ENCODE results near the gene PCDHGA10.

DNA sequence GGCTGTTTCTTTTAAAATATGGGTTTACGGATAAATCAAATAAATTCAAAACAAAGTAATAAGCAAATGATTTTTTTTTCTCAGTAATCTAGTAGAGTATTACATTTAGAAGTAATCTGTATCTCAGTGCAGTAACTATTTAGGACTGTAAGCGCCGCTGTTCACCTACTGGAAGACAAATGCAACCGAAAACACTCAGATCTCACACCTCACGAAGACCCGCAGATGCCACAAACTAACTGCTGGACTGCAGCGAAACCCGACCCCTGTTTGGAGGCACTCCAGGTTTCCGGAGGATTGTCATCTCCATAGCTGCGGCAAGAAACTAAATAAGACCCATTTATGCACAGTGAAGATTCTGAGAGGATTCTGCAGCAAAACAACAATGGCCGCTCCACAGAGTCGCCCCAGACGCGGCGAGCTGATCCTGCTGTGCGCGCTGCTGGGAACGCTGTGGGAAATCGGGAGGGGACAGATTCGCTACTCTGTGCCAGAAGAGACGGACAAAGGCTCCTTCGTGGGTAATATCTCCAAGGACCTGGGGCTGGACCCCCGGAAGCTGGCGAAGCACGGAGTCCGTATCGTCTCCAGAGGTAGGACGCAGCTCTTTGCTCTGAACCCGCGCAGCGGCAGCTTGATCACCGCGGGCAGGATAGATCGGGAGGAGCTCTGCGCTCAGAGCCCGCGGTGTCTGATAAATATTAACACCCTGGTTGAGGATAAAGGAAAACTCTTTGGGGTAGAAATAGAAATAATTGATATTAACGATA lies 20.2 kb upstream of the PCDHGA10 start, which contains the start of gene PCDHGA8:
- TF ChIP-seq SUZ12 (IDR thresholded peaks at IDR 0.05) (no peak), FOXK2 (IDR thresholded peaks at IDR 0.05) (no peak), BHLHE40 (IDR thresholded peaks at IDR 0.05; ENCODE audit: borderline replicate concordance) (no peak), ZNF384 (IDR thresholded peaks at IDR 0.05) (no peak), NFRKB (IDR thresholded peaks at IDR 0.05) (no peak), FOXM1 (IDR thresholded peaks at IDR 0.05; ENCODE audit: borderline replicate concordance) (no peak), ARNT (IDR thresholded peaks at IDR 0.05) (no peak), HDGF (IDR thresholded peaks at IDR 0.05; ENCODE audit: borderline replicate concordance) (no peak), TARDBP (IDR thresholded peaks at IDR 0.05) (no peak), SP1 (IDR thresholded peaks at IDR 0.05) (no peak)

All from HEK293T (cell line).